Fibroblast of gingiva (primary cell): ENCODE measurements around the gene MED12L.
"Not testable (repeated sequence)": the region's sequence is repeated elsewhere in the genome, so short reads cannot be mapped to it uniquely, and the experiment has no call there.

Experiments used
- DNase-seq: peaks from one replicate; pipeline ENCODE4 v3.0.0-alpha.2; 2011; ENCODE audit warnings: low read depth

MED12L gene

DNA sequence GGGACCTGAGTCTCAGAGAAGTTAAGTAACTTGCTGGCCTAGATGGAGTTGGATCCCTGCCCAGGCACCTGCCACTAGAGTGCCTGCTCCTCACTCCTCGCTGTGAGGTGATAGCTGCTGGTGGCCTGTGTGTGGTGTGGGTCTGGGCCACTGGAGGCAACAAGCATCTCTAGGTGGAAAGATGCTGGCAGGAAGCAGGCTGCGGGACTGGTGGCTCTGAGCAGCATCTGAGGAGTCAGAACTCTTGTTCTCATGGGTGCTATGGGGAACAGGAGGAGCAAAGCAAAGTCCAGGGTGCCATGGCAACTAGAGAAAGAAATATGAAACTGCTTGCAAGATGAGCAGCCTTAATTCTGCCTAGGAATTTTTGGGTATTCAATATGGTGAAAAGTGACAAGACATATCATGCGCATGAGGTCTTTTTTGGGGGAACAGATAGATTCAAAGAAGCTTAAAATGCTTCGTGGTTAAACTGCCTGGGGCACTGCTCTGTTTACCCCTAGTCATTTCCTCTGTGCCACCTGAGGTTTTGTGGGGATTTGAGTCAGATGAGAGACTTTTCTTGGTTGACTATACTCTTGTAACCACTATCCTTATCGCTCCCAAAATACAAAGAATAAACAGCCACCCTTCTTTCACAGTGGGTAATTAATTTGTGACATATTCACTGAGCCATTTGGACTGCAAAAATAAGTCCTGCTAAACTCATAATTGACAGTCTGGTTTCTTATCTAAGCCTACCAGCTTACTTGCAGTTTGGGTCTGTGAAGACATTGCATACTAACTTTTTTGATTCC lies 50.3 kb downstream of the MED12L start:
- no peak for DNase-seq

- DNase-seq = no peak
These were observed 57.5 kb downstream of the MED12L start for GRCh38 chr3:151142929-151143328.

DNA sequence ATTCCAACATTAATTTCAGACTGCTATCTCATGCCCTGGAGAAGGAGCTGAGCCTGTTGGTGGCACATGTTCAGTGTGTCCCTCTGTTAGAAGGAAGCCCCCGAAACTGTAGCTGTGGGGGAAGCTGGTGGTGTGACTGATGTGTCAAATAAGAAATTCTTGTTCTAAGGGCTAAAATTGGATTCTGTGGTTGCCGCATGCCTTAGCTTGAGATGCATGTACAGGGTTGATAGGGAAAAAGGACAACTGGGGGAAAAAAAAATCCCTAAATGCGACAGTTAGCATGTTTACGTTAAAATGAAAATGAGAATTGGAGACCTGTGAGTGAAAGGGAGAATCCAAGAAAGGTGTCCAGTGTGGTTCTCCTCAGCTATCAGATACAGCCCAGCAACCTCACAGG lies 58.6 kb downstream of the MED12L start:
- DNase-seq = no peak

DNA sequence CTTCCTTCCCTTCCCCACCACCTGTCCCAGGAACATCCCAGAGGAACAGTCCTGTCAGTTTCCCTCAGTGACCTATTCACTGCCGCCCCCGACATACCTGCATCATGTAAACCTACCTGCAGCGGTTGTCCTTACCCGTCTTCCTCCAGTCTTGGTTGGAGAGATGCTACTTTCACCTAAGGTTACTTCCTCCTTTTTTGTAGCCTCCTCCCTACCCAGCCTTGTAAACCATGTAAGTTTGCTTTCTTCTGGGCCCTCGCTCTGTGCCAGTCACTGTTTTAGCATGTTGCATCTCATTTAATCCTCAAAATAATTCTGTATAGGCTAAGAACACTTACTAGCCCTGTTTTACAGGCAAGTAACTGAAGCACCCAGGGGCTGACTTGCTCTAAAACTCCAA lies 59.3 kb downstream of the MED12L start:
- DNase-seq = no peak

- no peak for DNase-seq
These were observed 60.2 kb downstream of the MED12L start for GRCh38 chr3:151145713-151146070.

- DNase-seq = peak; percentile 65
These were observed 60.7 kb downstream of the MED12L start for GRCh38 chr3:151146071-151146730.

DNA sequence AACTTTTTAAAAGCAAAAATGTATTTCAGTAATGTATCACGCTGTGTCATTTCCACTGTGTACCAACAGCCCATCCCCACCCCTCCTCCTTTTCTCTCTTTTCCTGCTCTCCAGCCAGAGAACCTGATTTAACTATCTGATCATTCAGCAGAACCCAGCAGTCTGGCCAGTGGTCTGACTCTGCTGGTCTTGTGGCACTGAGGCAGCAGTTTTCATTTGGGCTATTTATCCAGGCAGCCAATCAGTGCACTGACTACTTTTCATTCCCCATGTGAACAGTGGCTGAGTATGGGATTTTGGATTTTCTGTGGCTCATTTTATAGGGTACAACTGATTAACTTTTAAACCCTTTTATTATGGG lies 61.2 kb downstream of the MED12L start:
- DNase-seq = no peak

DNA sequence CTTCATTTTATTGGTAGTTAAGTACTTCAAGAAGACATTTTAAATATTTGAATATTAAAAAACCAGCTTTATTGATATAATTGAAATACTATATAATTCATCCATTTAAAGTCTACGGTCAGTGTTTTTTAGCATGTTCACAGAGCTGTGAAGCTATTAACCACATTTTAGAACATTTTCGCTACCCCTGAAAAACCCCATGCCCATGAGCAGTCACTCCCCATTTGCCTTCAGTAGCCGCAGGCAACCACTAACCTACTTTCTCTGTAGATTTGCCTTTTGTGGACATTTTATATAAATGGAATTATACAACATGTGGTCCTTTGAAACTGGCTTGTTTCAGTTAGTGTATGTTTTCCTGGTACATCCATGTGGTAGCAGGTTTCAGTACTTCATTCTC lies 61.8 kb downstream of the MED12L start:
- no peak for DNase-seq

- DNase-seq = no peak
These were observed 67.1 kb downstream of the MED12L start for GRCh38 chr3:151152455-151153079.

DNA sequence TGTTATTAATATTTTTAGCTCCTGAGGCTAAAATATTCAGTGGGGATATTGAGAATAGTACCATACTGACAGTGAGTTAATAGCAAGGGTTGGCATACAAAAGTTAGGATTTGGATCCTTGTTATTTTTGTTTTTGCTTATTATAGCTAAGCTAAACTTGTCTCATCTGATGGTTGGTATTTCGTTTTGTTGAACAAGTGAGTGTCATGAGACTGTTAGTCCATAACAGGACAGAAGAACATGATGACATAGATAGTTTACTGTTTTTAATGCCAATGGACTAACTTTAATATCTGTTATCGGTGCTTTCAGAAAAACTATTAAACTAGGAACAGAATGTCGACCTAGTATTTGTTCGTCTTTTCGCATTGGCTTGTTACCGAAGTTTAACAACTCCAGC lies 69.1 kb downstream of the MED12L start:
- DNase-seq = no peak

GRCh38 chr3:151155409-151156128 lies 70.1 kb downstream of the MED12L start:
- no peak for DNase-seq

GRCh38 chr3:151156618-151157216 lies 71.3 kb downstream of the MED12L start:
- peak; percentile 34 for DNase-seq

- DNase-seq = no peak
These were observed 74.3 kb downstream of the MED12L start for GRCh38 chr3:151159806-151160205.

DNA sequence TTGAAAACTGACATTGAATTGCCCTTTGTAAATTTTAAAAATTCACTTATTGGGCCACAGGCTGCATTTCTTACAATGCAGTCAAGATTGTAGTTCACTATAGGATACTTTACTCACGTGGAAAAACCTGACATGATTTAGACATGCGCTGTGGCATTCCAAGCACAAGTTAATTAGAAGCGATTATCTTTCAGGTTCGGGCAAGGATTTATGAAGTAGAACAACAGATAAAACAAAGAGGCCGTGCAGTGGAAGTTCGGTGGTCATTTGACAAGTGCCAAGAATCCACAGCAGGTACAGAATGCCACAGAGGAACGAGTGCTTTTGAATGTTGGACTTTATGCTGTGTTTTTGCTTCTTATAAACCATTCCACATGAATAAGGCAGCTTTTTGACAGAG lies 79.8 kb downstream of the MED12L start:
- DNase-seq = no peak

DNA sequence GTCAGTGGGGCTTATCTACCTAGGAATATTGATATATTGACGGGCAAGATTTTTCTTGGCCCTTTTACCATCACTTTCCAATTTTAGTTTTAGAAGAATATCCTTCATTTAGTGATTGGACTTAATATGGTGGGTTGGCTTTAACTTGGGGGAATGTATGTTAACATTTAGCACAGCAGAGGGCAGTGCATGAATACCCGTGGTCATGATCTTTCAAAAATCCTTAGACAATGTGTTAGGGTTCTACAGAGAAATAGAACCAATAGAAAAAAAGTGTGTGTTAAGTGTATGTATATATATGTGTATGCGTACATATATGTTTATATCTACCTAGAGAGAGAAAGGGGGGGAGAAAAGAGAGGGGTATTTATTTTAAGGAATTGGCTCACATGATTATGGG lies 80.7 kb downstream of the MED12L start:
- no peak for DNase-seq

DNA sequence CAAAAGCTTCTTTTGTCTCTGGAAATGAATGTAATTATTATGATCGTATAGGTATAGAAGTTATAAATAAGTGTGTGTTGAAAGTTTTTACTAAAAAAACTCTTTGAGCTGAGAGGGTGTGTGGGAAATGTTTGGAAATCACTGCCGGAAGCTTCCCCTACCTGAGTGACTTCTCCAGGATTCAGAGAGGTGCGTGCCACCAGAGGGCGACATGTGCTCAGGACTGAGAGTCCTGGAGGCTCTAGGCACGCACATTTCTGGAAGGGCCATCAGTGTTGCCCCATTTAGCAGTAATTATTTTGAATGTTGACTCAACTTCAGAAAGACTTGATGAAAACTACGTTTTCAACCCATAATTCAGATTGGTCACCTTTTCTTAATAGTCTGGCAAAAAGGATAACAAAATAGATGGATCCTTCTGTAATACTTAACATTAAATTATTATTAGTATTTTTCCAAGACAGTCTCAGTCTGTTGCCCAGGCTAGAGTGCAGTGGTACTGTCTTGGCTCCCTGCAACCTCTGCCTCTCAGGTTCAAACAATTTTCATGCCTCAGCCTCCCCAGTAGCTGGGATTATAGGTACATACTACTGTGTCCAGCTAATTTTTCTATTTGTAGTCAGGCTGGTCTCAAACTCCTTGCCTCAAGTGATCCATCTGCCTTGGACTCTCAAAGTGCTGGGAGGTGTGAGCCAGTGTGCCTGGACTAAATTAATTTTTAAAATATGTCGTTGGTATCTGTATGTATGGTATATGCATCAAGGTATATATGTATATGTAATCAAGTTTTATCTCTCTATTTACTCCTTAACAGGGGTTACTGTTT lies 83.0 kb downstream of the MED12L start:
- peak; percentile 57 for DNase-seq

DNA sequence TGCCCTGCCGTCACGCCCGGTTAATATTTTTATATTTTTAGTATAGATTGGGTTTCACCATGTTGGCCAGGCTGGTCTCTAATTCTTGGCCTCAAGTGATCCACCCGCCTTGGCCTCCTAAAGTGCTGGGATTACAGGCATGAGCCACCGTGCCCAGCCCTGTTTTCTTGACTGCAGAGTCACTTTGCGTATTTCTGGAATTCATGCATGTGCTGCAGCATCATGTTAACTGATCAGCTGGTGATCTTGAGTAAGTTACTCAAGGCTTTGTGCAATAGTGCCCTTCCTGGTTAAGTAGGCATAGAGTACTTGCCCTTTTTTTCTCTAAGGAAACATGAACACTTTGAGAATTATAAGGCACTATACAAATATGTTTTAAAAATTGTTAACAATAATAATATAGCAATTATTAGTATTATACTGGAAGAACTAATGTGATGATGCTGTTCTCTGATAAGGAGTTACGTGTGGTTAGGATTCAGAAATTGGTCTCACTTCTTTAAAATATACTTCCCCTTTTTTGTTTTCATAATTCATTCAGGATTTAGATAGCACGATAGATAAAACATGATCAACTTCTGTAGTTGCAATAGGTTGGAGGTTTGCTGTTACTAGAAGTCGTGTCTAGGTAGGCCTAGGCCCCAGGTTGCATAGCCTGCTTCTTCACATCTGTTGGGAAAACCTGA lies 83.9 kb downstream of the MED12L start:
- DNase-seq = peak; percentile 42

DNA sequence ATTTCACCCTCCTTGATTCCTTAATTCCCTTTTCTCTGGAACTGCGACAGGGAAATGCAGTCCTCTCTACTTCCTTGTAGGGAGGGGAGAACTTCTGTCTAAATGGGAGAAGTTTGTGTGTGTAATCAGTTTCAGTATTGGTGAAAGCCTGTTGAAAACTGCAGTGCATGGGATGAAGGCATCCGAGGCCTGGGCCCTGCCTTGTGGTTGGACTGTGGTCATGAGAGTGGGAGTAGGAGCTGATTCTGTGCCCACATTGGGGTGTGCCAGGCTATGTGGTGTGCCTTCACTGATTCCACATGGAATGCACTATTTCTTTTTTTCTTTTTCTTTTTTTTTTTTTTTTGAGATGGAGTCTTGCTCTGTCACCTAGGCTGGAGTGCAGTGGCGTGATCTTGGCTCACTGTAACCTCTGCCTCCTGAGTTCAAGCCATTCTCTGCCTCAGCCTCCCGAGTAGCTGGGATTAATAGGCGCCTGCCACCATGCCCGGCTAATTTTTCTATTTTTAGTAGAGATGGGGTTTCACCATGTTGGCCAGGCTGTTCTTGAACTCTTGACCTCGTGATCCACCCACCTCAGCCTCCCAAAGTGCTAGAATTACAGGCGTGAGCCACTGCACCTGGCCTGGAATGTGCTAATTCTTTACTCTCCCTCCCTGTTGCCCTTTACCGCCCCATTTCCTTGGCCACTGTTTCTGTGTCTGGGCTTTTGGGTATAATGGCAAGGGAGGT lies 84.7 kb downstream of the MED12L start:
- not testable (repeated sequence) for DNase-seq

GRCh38 chr3:151171145-151171757 lies 85.8 kb downstream of the MED12L start:
- no peak for DNase-seq

DNA sequence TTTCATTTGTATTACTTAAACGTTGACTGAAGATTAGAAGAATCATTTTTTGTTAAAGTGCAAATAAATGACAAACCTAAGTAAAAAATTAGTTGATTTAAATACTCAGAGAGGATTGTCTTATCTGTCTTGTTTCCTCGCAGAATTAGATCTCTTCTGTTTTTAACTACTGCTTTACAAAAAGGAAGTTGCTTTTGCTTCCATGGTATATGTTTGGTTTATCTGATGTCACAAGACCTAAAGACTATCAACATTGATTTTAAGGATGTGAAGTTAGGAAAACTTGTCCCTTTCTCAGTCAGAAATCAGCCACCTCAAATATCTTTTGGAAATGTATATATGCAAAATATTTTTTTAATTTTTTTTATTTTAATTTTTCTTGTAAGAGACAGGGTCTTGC lies 88.9 kb downstream of the MED12L start:
- no peak for DNase-seq
